A549 treated with GW870086 at 1 μM for 4 hours (cell line): ENCODE data around the gene CCDC117. TPM values are rescaled to one million over a fixed set of nuclear protein-coding genes. Genes with fewer than 3 reads are reported as not detected.

Experiments
- total RNA-seq: library from RNA; stranded (reverse); fragments of 200-300 nt; extraction: Qiagen RNA extraction; gene quantifications from 5 replicates; pipeline ENCODE4 v1.2.3, GENCODE V29; 2022; ENCODE audit warnings: low read depth

CCDC117 gene, protein sequence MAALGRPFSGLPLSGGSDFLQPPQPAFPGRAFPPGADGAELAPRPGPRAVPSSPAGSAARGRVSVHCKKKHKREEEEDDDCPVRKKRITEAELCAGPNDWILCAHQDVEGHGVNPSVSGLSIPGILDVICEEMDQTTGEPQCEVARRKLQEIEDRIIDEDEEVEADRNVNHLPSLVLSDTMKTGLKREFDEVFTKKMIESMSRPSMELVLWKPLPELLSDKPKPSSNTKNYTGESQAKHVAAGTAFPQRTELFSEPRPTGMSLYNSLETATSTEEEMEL
- 7.8 to 11.9 TPM (median 9.9 TPM) in 5 replicates for total RNA-seq

DNA sequence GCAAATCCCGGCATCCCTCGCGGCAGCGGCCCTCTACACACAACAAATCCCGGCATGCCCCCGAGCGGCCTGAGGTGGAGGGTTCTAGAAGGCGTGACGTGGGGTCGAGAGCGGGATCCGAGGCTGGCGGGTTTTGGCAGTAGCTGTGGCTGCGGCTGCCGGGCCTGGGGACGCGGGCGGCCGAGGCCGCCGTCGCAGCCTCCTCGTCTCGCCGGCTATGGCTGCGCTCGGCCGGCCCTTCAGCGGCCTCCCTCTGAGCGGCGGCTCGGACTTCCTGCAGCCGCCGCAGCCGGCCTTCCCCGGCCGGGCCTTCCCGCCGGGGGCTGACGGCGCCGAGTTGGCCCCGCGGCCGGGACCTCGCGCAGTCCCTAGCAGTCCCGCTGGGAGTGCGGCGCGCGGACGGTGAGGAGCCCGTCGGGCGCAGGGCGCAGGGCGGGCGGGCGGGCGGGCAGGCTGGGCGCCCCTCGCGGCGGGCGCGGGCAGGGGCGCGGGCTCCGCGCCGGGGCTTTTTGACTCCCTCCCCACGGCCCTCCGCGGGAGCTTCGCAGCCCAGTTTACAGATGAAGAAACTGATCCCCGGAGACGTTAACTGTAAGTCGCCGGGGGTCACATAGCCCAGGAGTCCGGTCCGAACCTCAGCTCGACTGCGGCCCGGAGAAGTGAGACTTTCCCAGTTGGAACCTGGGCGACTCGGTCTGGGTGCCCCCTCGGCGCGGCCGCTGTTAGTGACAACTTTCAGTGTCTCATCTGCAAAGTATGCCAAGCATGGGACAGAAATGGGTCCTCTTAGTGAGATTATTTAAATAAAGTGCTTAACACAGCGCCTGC, at the start of gene CCDC117:
TSS of gene CCDC117 (plus strand) at position 63 of the 828 bp plus-strand sequence. CDS start at position 218, 155 bp downstream.

DNA sequence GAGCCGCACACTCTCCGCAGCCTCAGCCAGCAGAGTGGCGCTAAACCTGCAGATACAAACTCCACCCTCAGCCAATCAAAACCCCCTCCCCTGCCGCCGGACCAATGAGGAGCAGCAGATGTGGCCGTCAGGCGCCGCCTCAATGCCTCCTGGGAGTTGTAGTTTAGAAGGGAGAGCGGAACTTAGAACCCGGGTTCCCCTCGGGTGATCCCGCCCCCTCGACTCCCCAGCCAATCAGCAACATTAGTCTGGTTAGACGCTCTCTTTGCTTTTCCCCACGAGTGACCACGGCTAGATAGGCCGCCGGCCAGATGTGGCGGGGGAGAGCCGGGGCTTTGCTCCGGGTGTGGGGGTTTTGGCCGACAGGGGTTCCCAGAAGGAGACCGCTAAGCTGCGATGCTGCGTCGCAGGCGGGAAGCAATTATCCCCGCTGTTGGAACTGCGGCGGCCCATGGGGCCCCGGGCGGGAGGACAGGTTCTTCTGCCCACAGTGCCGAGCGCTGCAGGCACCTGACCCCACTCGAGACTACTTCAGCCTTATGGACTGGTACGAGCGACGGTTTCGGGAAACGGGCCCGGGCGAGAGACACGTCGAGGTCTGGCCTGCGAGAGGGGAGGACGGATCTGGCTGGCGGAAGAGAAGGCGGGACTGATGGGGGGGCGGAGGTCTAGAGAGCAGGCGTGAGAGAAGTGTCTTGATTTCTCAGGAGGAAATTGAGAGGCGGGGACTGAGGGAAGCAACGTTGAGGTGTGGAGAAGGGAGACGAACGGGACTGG, 30.5 kb upstream of the CCDC117 start, which contains the start of the genes CHEK2 and HSCB:
TSS of gene CHEK2 (minus strand) at position 36 of the 777 bp plus-strand sequence. CDS start 7,099 bp downstream, outside the sequence.
TSS of gene HSCB (plus strand) at position 255 of the 777 bp plus-strand sequence. CDS start at position 312, 57 bp downstream.

DNA sequence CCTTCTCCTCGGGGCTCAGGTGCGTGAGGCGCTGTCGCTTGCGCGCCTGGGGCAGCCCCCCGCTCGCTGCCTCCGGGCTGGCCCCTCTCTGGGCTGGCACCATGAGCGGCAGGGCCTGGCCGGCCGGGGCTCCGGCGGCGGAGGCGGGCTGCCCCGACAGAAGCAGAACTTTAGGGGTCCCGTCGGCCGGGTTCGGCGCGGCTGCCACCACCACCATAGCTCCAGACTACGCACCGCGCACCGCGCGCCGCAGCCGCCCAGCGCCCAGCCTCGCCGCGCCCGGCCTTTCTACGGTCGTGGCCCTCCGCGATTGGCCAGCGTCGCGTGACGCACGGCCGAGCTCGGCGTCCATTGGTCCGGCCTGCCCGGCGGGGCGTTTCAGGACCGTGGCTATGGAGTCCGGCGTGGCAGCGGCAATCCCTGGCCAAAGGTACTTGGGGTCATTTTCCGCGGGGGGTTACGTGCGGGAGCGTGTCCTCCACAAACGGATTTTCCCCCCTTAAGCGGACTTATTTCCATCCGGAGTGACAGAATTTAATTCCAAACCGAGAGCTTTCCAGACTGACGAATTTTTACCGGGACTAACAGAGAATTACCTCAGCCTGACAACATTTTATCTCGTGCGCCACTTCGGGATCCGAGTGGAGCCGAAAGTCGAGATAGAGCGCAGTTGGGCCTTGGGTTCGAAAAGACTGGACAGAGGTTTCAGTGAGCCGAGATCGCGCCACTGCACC, 28.0 kb downstream of the CCDC117 start, which contains the start of gene XBP1:
TSS of gene XBP1 (minus strand) at position 262 of the 734 bp plus-strand sequence.

Other genes with a start within 250 kb of the CCDC117 start
- 1.8 to 3.2 TPM (median 2.8 TPM) in 5 replicates for gene TTC28, start 92.9 kb upstream of the CCDC117 start, total RNA-seq
- gene CHEK2, start 30.9 kb upstream of the CCDC117 start, total RNA-seq, result 8.8 to 11.3 TPM (median 9.1 TPM) in 5 replicates
- gene HSCB, start 30.7 kb upstream of the CCDC117 start, total RNA-seq, result 10.5 to 15.5 TPM (median 12.2 TPM) in 5 replicates
- gene XBP1, start 27.9 kb downstream of the CCDC117 start, total RNA-seq, result 54.6 to 63.1 TPM (median 56.8 TPM) in 5 replicates
- gene ZNRF3, start 110.9 kb downstream of the CCDC117 start, total RNA-seq, result 5.4 to 8.2 TPM (median 7.5 TPM) in 5 replicates